Measurements from ENCODE around the gene CAPN15. TPM values are rescaled to one million over a fixed set of nuclear protein-coding genes. Genes with fewer than 3 reads are reported as not detected.

CAPN15 gene
- polyA plus RNA-seq, 3 donors: 3.4 to 42.6 (median 3.9) TPM

DNA sequence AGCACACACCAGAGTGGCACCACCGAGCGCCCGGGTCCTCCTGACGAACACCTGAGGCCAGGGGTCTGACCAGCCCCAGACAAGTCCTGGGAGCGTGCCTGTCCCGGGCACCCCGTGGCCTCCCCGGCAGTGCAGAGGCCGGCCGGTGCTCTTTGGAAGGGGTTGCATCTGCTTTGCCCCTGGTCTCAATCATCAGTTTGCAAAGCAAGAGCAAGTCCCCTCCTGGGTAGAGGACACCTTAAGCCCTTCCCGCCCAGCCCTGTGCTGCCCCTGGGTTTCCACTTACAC is 11.6 kb upstream of the CAPN15 start:
- no peaks in the 10 kb centered on the region for H3K9me3 ChIP-seq (replicated peaks in 1 of 2; ENCODE audit: control insufficient read depth in 1 of 2, insufficient read depth in 1 of 2, low read length in 2 of 2)
- H3K4me1 Mint-ChIP-seq: no peaks in the 10 kb centered on the region
- H3K27me3 Mint-ChIP-seq (ENCODE audit: low read depth in 3 of 3): no peaks in the 10 kb centered on the region
- no peak overlapping the region for H3K27ac Mint-ChIP-seq
- no peak overlapping the region for H3K27ac ChIP-seq (ENCODE audit: low read depth in 1 of 2, low read length in 2 of 2)
- no peaks in the 10 kb centered on the region for H4K20me1 ChIP-seq (ENCODE audit: insufficient read depth, low read length)
- no peak for DNase-seq
- no peak overlapping the region for H3K9ac ChIP-seq (ENCODE audit: insufficient read depth, low read length, poor library complexity, severe bottlenecking)
- H3K79me2 ChIP-seq (ENCODE audit: insufficient read depth, low read length): no peaks in the 10 kb centered on the region
- TF ChIP-seq, protein P1, sequence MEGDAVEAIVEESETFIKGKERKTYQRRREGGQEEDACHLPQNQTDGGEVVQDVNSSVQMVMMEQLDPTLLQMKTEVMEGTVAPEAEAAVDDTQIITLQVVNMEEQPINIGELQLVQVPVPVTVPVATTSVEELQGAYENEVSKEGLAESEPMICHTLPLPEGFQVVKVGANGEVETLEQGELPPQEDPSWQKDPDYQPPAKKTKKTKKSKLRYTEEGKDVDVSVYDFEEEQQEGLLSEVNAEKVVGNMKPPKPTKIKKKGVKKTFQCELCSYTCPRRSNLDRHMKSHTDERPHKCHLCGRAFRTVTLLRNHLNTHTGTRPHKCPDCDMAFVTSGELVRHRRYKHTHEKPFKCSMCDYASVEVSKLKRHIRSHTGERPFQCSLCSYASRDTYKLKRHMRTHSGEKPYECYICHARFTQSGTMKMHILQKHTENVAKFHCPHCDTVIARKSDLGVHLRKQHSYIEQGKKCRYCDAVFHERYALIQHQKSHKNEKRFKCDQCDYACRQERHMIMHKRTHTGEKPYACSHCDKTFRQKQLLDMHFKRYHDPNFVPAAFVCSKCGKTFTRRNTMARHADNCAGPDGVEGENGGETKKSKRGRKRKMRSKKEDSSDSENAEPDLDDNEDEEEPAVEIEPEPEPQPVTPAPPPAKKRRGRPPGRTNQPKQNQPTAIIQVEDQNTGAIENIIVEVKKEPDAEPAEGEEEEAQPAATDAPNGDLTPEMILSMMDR (IDR thresholded peaks at IDR 0.05): no peak
- peaks cover 0 to 11% of the 10 kb centered on the region in 2 donors for H3K36me3 Mint-ChIP-seq
- H3K36me3 ChIP-seq (replicated peaks in 1 of 2; ENCODE audit: control insufficient read depth in 1 of 2, insufficient read depth in 2 of 2, low read length in 2 of 2): peaks cover 0 to 9% of the 10 kb centered on the region in 2 donors
- intact Hi-C loops (cut with micrococcal nuclease): no loop called here
- no peak overlapping the region for H3K4me3 ChIP-seq (replicated peaks in 1 of 3; ENCODE audit: low read depth in 2 of 3, low read length in 3 of 3)
- H3K4me2 ChIP-seq (replicated peaks; ENCODE audit: extremely low read depth, low read length, poor library complexity, severe bottlenecking): no peak overlapping the region
- no peak overlapping the region for H2AFZ ChIP-seq (ENCODE audit: insufficient read depth, low read depth, low read length, poor library complexity, severe bottlenecking)
- no peaks in the 10 kb centered on the region for H3K27me3 ChIP-seq (ENCODE audit: control insufficient read depth in 2 of 2, insufficient read depth in 2 of 2, low read length in 2 of 2)
- no peaks in the 10 kb centered on the region for H3K9me3 Mint-ChIP-seq
- 96% methylated on average over 6 of the region's 11 CpGs for WGBS (ENCODE audit: insufficient coverage)
- no peaks in the 10 kb centered on the region for H3K4me1 ChIP-seq (ENCODE audit: control insufficient read depth in 1 of 2, insufficient read depth in 2 of 2, low read length in 2 of 2)
- H3K4me3 Mint-ChIP-seq: no peak overlapping the region

DNA sequence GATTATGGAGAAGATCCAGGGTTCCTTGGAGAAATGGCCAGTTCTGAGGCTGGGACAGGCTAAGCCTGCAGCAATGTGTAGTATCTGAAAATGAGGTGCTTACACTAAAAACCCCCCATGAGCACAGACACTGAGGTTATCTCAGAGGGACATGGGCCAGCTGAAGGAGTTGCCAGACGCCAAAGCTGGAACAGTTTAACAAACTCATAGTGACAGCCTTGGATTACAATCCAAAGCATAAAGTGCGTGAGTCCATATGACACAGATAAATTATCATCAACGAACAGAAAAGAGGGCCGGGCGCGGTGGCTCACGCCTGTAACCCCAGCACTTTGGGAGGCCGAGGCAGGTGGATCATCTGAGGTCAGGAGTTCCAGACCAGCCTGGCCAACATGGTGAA is 11.2 kb upstream of the CAPN15 start:
- TF ChIP-seq, protein P1 (IDR thresholded peaks at IDR 0.05): no peak
- H2AFZ ChIP-seq (ENCODE audit: insufficient read depth, low read depth, low read length, poor library complexity, severe bottlenecking): no peak overlapping the region
- no peak overlapping the region for H3K9ac ChIP-seq (ENCODE audit: insufficient read depth, low read length, poor library complexity, severe bottlenecking)
- no peaks in the 10 kb centered on the region for H3K9me3 ChIP-seq (replicated peaks in 1 of 2; ENCODE audit: control insufficient read depth in 1 of 2, insufficient read depth in 1 of 2, low read length in 2 of 2)
- DNase-seq: no peak
- intact Hi-C loops (cut with micrococcal nuclease): no loop called here
- H3K9me3 Mint-ChIP-seq: no peaks in the 10 kb centered on the region
- H3K36me3 Mint-ChIP-seq: peaks cover 0 to 11% of the 10 kb centered on the region in 2 donors
- H3K4me3 Mint-ChIP-seq: no peak overlapping the region
- 98% methylated on average over 7 of the region's 8 CpGs for WGBS (ENCODE audit: insufficient coverage)
- no peak overlapping the region for H3K4me3 ChIP-seq (replicated peaks in 1 of 3; ENCODE audit: low read depth in 2 of 3, low read length in 3 of 3)
- no peaks in the 10 kb centered on the region for H3K4me1 ChIP-seq (ENCODE audit: control insufficient read depth in 1 of 2, insufficient read depth in 2 of 2, low read length in 2 of 2)
- H3K36me3 ChIP-seq (replicated peaks in 1 of 2; ENCODE audit: control insufficient read depth in 1 of 2, insufficient read depth in 2 of 2, low read length in 2 of 2): peaks cover 0 to 9% of the 10 kb centered on the region in 2 donors
- H3K27ac Mint-ChIP-seq: no peak overlapping the region
- no peaks in the 10 kb centered on the region for H4K20me1 ChIP-seq (ENCODE audit: insufficient read depth, low read length)
- no peaks in the 10 kb centered on the region for H3K79me2 ChIP-seq (ENCODE audit: insufficient read depth, low read length)
- H3K27ac ChIP-seq (ENCODE audit: low read depth in 1 of 2, low read length in 2 of 2): no peak overlapping the region
- no peaks in the 10 kb centered on the region for H3K27me3 ChIP-seq (ENCODE audit: control insufficient read depth in 2 of 2, insufficient read depth in 2 of 2, low read length in 2 of 2)
- no peaks in the 10 kb centered on the region for H3K4me1 Mint-ChIP-seq
- H3K4me2 ChIP-seq (replicated peaks; ENCODE audit: extremely low read depth, low read length, poor library complexity, severe bottlenecking): no peak overlapping the region
- H3K27me3 Mint-ChIP-seq (ENCODE audit: low read depth in 3 of 3): no peaks in the 10 kb centered on the region

Measured in CD14-positive monocyte (primary cell).